ENCODE results near the gene FCER1G.

The FCER1G gene

DNA sequence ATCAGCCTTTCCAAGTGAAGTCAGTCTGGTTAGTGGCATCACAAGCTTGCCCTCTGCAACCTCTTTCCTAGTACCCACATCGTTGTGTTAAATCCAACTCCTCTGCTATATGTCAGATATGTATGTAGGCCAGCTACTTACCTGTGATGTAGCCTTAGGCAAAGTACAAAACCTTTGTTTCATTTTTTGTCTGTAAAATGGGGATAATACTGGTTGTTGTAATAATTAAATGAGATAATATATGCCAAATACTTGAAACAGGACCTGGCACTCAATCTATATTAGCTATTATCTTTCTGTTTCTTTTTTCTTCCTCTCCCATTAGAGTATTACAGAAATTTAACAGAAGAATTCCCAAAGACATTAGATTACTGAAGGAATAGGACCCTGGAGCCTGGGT is 44.7 kb downstream of the FCER1G start:
- H3K27me3 Mint-ChIP-seq (ENCODE audit: low read depth), result peaks cover 59% of the 10 kb centered on the region
- TF ChIP-seq, protein P1, sequence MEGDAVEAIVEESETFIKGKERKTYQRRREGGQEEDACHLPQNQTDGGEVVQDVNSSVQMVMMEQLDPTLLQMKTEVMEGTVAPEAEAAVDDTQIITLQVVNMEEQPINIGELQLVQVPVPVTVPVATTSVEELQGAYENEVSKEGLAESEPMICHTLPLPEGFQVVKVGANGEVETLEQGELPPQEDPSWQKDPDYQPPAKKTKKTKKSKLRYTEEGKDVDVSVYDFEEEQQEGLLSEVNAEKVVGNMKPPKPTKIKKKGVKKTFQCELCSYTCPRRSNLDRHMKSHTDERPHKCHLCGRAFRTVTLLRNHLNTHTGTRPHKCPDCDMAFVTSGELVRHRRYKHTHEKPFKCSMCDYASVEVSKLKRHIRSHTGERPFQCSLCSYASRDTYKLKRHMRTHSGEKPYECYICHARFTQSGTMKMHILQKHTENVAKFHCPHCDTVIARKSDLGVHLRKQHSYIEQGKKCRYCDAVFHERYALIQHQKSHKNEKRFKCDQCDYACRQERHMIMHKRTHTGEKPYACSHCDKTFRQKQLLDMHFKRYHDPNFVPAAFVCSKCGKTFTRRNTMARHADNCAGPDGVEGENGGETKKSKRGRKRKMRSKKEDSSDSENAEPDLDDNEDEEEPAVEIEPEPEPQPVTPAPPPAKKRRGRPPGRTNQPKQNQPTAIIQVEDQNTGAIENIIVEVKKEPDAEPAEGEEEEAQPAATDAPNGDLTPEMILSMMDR (IDR thresholded peaks at IDR 0.05; ENCODE audit: unreplicated experiment in 3 of 3), result no peak
- H3K27ac Mint-ChIP-seq, result no peak overlapping the region
- peaks cover 12% of the 10 kb centered on the region for H3K36me3 Mint-ChIP-seq (ENCODE audit: low read depth)
- peak overlapping the region; percentile 70 to 82 (median 78) for H3K4me3 Mint-ChIP-seq
- peaks cover 33% of the 10 kb centered on the region for H3K9me3 Mint-ChIP-seq
- peaks cover 23% of the 10 kb centered on the region for H3K4me1 Mint-ChIP-seq

DNA sequence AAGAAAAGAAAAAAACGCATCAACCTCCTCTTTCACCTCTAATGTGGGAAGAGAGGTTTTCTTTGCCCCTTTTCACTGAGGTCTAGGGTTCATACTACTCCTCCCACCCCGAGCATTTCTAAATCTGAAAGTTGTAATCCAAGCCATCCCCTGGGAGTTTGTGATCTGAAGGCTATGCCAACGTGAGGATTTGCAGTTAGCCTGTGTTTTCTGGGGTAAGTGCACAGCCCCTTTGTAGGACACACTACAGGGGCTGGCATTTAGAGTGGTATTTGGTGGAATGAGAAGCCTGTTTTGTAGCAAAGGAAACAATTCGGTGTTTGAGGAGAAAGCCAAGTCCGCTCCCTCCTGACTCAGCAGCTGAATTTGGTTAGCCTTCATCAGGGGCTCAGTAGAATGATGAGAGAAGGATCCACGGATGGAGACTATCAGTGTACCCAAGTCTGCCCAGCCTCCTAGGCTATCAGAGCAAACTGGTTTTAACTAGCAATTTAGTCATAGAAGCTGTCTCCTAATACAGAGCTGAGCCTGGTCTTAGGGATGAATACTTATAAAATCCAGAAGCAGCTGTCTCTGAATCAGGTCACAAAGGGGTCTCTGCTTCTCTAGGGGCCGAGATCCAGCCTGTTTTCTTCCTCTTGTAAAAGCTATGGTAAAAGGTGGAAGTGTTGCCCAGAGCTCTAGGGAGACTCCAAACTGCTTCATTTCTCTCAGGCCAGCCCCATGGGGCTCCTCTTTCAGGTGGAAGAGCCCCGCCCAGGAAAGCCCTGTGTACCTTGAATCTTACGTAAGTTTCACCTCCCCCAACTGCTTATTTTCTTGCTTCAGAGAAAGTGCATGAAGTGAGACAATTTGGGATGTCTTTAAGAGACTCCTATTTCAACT is 45.5 kb downstream of the FCER1G start:
- H3K4me1 Mint-ChIP-seq, result peaks cover 23% of the 10 kb centered on the region
- H3K9me3 Mint-ChIP-seq, result peaks cover 26% of the 10 kb centered on the region
- H3K4me3 Mint-ChIP-seq, result peak overlapping the region; percentile 13 to 82 (median 70)
- peaks cover 10% of the 10 kb centered on the region for H3K36me3 Mint-ChIP-seq (ENCODE audit: low read depth)
- TF ChIP-seq, protein P1 (IDR thresholded peaks at IDR 0.05; ENCODE audit: unreplicated experiment in 3 of 3), result no peak
- H3K27ac Mint-ChIP-seq, result no peak overlapping the region
- H3K27me3 Mint-ChIP-seq (ENCODE audit: low read depth), result peaks cover 56% of the 10 kb centered on the region

DNA sequence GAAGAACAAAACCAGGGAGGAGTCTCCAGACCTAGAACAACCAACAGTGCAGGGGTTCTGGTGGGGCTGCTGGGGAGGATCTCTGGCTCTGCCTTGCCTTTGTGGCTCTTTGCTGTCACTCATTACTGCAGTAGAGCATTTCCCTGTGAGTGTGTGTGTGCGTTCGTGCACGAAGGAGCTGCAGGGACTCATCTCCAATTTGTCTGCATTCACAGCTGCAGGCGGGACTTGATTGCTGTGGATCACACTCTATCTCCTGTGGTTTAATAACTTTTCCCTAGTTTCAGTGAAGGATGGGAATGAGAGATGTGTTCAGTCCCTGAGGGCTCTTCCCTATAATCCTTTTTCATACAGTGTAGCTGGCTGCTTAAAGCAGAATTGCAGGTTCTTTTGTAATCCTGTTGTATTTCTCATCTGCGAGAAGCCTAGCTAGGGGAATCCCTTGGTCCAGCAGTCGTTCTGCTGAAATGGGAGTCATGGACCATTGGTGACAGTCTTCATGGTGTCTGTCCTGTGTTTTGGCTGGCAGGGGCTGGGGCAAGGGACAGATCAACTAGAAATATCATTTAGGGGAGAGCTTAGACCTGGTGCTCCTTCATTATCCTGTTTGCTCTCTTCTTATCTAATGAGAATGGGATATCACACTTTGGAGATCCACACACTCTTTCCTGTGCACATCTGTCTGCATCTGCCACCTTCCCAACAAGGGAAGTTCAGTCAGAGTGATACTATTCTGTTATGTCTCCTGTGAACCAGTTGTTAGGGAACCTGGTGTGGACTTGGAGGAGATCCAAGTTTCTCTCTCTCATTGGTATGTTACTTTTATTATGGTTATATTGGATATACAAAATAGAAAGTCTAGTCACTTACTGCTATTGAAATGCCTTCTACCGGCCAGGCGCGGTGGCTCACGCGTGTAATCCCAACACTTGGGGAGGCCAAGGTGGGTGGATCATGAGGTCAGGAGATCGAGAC is 46.5 kb downstream of the FCER1G start:
- Mint-ChIP-seq H3K4me3 (peak overlapping the region in 2 of 3 experiments; percentile 49 to 52), H3K36me3 (ENCODE audit: low read depth) (peaks cover 8% of the 10 kb centered on the region), H3K4me1 (peaks cover 28% of the 10 kb centered on the region), H3K9me3 (peaks cover 22% of the 10 kb centered on the region), H3K27ac (peak overlapping the region in 1 of 3 experiments; percentile 27), H3K27me3 (ENCODE audit: low read depth) (peaks cover 53% of the 10 kb centered on the region)
- TF ChIP-seq, protein P1 (IDR thresholded peaks at IDR 0.05; ENCODE audit: unreplicated experiment in 3 of 3), result no peak

DNA sequence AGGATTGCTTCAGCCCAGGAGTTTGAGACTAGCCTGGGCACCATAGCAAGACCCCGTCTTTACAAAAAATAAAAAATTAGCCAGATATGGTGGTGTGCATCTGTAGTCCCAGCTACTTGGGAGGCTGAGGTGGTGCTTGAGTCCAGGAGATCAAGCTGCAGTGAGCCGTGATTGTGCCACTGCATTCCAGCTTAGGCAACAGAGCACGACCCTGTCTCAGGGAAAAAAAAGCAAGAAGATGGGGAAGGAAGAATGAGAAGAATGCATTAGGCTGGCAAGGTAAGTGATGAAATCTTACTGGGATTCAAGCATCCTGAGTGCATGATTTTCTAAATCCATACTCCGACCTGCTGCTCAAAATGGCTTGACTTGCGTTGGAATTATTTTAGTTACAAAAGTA is 50.2 kb downstream of the FCER1G start:
- H3K27me3 Mint-ChIP-seq (ENCODE audit: low read depth), result peaks cover 17% of the 10 kb centered on the region
- H3K9me3 Mint-ChIP-seq, result no peaks in the 10 kb centered on the region
- no peak overlapping the region for H3K27ac Mint-ChIP-seq
- H3K36me3 Mint-ChIP-seq (ENCODE audit: low read depth), result no peaks in the 10 kb centered on the region
- TF ChIP-seq, protein P1 (IDR thresholded peaks at IDR 0.05; ENCODE audit: unreplicated experiment in 3 of 3), result no peak
- no peak overlapping the region for H3K4me3 Mint-ChIP-seq
- H3K4me1 Mint-ChIP-seq, result peaks cover 31% of the 10 kb centered on the region

DNA sequence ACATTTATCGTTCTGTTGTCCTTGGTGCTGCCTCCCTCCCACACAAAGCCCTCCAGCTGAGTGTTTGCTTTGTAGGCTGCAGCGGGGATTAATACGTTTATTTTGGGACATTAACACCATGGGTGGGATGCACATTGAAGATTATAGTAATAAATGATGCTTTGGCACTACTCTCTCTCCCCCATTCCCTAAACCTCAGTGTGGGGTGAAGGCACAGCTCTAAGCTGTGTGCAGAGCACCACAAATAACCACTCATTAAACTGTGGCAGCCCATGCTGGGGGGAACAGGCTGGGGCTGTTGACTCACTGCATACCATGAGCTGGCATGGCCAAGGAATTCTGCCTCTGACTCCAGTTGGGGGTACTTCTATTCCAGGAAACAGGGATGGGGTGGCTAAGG is 51.1 kb downstream of the FCER1G start:
- H3K4me1 Mint-ChIP-seq, result peaks cover 24% of the 10 kb centered on the region
- H3K4me3 Mint-ChIP-seq, result no peak overlapping the region
- no peaks in the 10 kb centered on the region for H3K36me3 Mint-ChIP-seq (ENCODE audit: low read depth)
- peak overlapping the region; percentile 76 to 91 (median 83) for H3K27ac Mint-ChIP-seq
- peaks cover 8% of the 10 kb centered on the region for H3K27me3 Mint-ChIP-seq (ENCODE audit: low read depth)
- H3K9me3 Mint-ChIP-seq, result no peaks in the 10 kb centered on the region
- TF ChIP-seq, protein P1 (IDR thresholded peaks at IDR 0.05; ENCODE audit: unreplicated experiment in 3 of 3), result no peak
